Stimulated activated CD8-positive, alpha-beta memory T cell treated with anti-CD3 and anti-CD28 coated beads, Interleukin-12 subunit alpha, Interleukin-12 subunit beta, amount 100 ng/mL, for 4 hours (primary cell): ENCODE data around the gene MLX.
"Not testable (repeated sequence)": the region's sequence is repeated elsewhere in the genome, so short reads cannot be mapped to it uniquely, and the experiment has no call there.

ENCODE experiments used
- DNase-seq: peaks from one replicate; pipeline ENCODE4 v3.0.0-alpha.2; 2020; ENCODE audit warnings: low read depth

MLX gene

GRCh38 chr17:42536372-42537155, 30.3 kb upstream of the MLX start:
- peak; percentile 55 for DNase-seq

GRCh38 chr17:42537156-42537805, 29.6 kb upstream of the MLX start:
- DNase-seq, result no peak

- no peak for DNase-seq
Measured at GRCh38 chr17:42537826-42538451, 29.0 kb upstream of the MLX start.

GRCh38 chr17:42538482-42538881, 28.4 kb upstream of the MLX start:
- DNase-seq, result no peak

- DNase-seq, result not testable (repeated sequence)
Measured at GRCh38 chr17:42540558-42540957, 26.3 kb upstream of the MLX start.

- DNase-seq, result no peak
Measured at GRCh38 chr17:42541041-42541833, 25.7 kb upstream of the MLX start.

GRCh38 chr17:42543190-42544079, 23.5 kb upstream of the MLX start:
- DNase-seq, result no peak

- no peak for DNase-seq
Measured at GRCh38 chr17:42544874-42545283, 22.0 kb upstream of the MLX start.

DNA sequence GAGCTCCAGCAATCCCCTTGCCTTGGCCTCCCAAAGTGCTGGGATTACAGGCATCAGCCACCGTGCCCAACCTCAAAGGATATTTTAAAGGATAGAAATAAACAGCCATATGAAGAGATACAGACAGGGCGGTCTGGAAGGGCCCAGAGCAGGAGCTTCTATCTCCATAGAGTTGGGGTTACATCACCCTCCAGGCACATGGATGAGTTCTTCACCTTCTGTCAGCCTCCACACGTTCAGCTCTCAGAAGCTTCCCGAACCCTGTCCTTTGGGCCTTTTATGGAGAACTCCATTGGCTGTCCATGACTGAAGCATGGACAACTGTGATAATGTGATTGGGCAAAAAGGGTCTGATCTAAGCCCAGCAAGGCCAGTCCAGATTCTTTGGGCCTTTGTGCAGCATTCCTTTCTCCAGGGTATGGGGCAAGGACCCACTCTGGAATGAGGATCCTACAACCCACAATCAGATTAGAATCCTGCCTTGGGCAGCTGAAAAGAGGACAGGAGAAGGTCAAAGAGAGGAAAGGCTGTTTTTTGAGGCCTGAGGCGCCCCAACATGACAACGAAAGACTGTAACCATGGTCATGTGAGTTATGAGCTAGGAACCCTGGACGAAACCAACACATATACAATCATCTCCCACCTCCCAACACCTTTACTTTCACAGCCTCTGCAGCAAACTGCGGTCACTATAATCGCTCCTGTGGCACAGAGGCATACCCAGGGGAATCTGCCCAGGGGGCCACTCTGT, 21.0 kb upstream of the MLX start:
- not testable (repeated sequence) for DNase-seq

DNA sequence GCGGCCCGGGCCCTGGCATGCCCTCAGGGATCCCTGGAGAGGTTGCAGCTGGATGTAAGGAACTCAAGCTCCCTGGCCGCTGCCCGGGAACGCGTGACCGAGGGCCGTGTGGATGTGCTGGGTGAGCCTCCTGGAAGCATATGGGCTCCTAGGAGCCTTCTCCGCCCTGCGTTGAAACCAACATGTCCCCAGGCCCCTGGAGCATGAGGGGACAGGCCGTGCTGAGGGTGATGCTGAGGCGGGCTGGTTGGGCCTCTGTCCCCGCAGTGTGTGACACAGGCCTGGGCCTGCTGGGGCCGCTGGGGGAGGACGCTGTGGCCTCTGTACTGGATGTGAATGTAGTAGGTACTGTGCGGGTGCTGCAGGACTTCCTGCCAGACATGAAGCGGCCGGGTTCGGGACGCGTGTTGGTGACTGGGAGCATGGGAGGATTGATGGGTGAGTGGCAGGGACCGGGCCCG, 19.9 kb upstream of the MLX start:
- DNase-seq, result no peak

GRCh38 chr17:42547698-42548069, 19.2 kb upstream of the MLX start:
- DNase-seq, result no peak

DNA sequence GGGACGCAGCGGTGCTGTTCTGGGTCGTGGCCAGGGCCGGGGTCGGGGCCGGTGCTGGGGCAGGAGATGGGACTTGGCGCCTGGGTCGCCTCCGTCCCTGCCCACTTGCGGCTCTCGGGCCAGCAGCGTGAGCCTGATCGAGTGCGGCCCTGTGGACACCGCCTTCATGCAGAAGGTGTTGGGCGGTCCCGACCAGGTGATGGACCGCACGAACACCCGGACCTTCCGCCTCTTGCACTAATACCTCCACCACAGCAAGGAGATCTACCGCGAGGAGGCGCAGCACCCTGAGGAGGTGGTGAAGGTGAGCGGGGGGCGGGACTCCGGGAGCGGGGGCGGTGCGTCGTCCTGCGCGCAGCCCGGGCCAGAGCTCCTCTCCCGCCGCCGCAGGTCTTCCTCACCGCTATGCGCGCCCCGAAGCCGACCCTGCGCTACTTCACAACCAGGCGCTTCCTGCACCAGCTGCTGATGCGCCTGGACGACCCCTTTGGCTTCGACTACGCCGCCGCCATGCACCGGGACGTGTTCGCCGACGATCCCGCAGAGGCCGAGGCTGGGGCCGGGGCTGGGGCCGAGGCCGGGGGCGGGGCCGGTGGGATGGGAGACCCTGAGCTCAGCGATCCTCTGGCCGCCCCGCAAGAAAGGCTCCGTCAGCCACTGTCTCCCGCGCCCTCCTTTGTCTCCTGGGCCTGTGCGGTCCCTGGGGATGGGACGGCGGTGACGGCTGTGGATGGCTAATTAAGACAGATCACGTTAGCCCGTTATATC, 18.6 kb upstream of the MLX start:
- DNase-seq, result peak; percentile 62

- no peak for DNase-seq
Measured at GRCh38 chr17:42548993-42549755, 17.7 kb upstream of the MLX start.

DNA sequence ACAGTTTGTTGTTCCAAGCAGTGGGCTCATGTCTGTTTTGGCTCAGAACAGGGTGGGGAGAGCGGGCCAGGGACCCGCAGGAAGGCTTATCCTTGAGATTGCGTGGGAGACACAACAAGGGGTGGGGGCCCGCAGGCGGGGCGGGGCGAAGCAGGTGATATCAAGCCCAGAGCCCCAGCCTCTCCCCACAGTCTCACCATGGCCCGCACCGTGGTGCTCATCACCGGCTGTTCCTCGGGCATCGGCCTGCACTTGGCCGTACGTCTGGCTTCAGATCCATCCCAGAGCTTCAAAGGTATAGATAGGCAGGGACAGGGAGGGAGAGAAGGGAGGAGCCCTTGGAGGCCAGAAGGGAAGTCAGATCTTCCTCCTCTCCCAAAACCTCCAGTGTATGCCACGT, 14.2 kb upstream of the MLX start, which contains the start of gene HSD17B1:
Gene HSD17B1 (plus strand): TSS at position 188 of the 400 bp plus-strand sequence. CDS start 11 bp downstream, at position 199.
- not testable (repeated sequence) for DNase-seq

GRCh38 chr17:42553161-42553818, 13.6 kb upstream of the MLX start:
- DNase-seq, result no peak

- DNase-seq, result no peak
Measured at GRCh38 chr17:42553866-42554249, 13.0 kb upstream of the MLX start.

DNA sequence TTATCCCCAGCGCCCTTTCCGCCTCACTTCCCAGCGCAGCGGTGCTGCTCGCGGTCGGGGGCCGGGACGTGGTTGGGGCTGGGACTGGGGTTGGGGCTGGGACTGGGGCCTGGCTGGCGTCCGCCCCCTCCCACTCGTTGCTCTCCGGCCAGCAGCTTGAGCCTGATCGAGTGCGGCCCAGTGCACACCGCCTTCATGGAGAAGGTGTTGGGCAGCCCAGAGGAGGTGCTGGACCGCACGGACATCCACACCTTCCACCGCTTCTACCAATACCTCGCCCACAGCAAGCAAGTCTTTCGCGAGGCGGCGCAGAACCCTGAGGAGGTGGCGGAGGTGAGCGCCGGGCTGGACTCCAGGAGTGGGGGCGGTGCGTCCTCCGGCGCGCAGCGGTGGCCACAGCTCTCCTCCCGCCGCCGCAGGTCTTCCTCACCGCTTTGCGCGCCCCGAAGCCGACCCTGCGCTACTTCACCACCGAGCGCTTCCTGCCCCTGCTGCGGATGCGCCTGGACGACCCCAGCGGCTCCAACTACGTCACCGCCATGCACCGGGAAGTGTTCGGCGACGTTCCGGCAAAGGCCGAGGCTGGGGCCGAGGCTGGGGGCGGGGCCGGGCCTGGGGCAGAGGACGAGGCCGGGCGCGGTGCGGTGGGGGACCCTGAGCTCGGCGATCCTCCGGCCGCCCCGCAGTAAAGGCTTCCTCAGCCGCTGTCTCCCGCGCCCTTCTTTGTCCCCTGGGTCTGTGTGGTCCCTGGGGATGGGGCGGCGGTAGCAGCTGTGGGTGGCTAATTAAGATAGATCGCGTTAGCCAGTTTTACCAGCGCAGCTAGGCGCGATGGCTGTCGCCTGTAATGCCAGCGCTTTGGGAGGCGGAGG, 12.4 kb upstream of the MLX start:
- peak; percentile 65 for DNase-seq
